Measurements from ENCODE around the gene ARID4A. TPM values are rescaled to one million over a fixed set of nuclear protein-coding genes. Genes with fewer than 3 reads are reported as not detected.
A peak's percentile ranks its signal among the peaks of the same experiment; 100 is the strongest.
"Not testable (repeated sequence)": the region's sequence is repeated elsewhere in the genome, so short reads cannot be mapped to it uniquely, and the experiment has no call there.

The ARID4A gene
- total RNA-seq, 8 experiments from 2014 or later: 7.2 to 23.6 (median 20.9) TPM

DNA sequence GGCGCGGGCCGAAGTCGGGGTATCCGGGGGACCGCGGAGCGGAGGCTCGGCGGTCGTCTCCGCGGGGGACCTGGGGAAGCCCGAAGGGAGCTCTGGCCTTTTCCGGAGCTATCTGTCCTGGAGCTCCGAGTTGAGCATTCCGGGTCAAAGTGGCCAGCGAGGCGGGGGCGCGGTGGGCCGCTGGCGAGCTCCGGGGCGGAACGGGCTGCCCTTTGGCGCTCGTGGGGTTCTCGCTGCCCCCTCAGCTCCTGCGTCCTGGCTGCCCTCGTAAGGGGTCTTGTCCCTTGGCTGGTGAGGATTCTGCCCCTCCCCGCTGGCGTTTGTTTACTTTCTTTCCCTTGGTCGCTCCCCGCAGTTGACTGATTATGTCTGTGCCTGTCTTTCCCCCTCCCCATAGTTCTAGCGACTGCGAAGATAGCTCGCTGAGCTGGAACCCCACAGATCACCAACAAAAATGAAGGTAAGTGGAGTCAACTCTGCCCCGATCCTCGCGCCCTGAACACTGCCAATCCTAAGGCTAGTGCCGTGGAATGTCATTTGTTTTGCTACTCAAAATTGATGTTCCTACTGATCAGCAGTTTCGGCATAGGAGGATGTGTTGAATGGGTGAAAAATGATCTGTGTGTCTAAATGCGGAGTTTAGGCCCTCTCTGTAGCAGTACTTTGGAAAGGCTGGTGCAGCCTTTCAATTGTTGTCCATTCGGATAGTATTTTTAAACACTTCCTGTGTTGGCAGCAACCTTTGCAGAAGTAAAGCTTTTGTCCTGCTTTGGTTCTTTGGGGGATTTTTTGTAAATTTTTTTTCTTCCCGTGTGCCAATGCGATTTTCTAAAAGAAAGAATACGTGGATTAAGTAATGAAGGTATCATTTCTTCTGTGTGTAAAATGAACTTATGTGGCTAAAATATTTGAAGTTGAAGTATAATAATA, 1.3 kb downstream of the ARID4A start:
- WGBS, 10 experiments: 3 to 43% (median 16%) methylated on average over 2 to 15 of the region's 48 CpGs
- Histone ChIP-seq H3K27ac (peak overlapping the region; percentile 1 to 78), H3K4me1 (replicated peaks in 1 of 2) (peaks cover 0 to 3% of the 10 kb centered on the region in 2 donors), H3K4me3 (peak overlapping the region; percentile 67 to 99 (median 72))
- no peak for ATAC-seq (replicated peaks in 6 of 8)
- in situ Hi-C loops (cut with MboI; ENCODE audit: low pct_unique_long_range_greater_than_20kb in 2 of 9, low sequenced_read_pairs in 9 of 9, unreplicated experiment in 9 of 9): no loop called here

DNA sequence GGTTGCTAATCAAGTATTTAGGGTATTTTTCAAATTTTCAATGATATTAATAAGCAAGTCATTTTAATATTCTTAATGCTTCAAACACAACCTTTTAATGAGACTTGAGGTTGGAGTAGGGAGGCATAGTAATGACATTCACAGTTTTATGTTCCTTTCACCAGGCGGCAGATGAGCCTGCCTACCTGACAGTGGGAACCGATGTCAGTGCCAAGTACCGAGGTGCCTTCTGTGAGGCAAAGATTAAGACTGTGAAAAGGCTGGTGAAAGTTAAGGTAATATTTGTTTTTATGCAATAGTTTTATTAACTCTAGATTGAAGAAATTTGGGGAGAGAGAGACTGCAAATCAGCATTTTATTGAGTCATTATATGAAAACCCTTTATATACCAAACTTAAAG, 3.1 kb downstream of the ARID4A start:
- in situ Hi-C loops (cut with MboI; ENCODE audit: low pct_unique_long_range_greater_than_20kb in 2 of 9, low sequenced_read_pairs in 9 of 9, unreplicated experiment in 9 of 9): no loop called here
- H3K27ac ChIP-seq: no peak overlapping the region
- WGBS, 10 experiments: 20 to 100% (median 93%) methylated on average over 1 to 3 of the region's 3 CpGs
- no peak overlapping the region for H3K4me3 ChIP-seq
- peaks cover 0 to 3% of the 10 kb centered on the region in 2 donors for H3K4me1 ChIP-seq (replicated peaks in 1 of 2)
- ATAC-seq (replicated peaks in 6 of 8): no peak

DNA sequence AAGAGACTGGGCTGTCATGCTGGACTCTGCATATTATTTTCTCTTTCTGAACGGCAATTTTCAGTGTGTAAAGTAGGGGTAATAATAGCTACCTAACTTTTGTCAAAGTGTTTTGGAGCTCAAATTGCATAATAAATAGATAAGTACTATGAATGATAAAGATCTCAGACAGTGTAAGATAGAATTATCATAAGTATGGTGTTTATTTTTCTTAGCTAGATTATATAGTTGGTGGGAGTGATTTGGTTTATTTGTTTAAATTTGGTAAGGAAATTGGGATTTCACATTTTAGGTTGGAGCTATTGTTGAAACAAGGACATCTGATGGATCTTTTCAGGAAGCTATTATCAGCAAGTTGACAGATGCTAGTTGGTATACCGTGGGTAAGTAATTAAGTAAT, 7.4 kb downstream of the ARID4A start:
- in situ Hi-C loops (cut with MboI; ENCODE audit: low pct_unique_long_range_greater_than_20kb in 2 of 9, low sequenced_read_pairs in 9 of 9, unreplicated experiment in 9 of 9): no loop called here
- 31 to 100% (median 93%) methylated on average over 1 to 2 of the region's 2 CpGs; no CpG with 5 or more reads in 1 of the 10 experiments for WGBS, 10 experiments
- H3K27ac ChIP-seq: no peak overlapping the region
- no peaks in the 10 kb centered on the region for H3K4me1 ChIP-seq (replicated peaks in 1 of 2)
- no peak for ATAC-seq (replicated peaks in 6 of 8)
- no peak overlapping the region for H3K4me3 ChIP-seq

DNA sequence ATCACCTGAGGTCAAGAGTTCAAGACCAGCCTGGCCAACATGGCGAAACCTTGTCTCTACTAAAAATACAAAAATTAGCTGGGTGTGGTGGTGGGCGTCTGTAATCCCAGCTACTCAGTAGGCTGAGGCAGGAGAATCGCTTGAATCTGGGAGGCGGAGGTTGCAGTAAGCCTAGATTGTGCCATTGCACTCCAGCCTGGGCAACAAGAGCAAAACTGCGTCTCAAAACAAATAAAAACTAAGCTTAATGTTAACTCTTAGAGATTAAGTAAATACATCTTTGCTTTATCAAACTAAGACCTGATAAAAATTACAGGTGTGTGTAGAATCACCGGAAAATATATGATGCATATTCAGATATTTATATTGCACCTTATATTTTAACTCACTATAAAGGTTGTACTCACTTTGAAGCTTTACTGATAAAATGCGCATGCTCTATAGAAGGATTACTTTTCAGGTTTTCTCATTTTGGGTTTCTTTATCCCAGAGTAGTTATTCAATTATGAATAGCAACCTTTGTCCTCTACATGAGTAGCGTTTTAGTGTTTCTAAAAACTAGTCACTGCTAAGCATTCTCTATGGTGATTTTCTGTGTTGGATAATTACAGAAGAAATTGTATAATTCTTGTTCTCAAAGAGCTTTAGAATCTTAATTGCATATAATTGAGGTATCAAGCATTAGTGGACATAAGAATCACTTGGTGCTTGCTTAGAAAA, 9.4 kb downstream of the ARID4A start:
- WGBS, 10 experiments: 86 to 100% (median 95%) methylated on average over 1 to 6 of the region's 8 CpGs
- Histone ChIP-seq H3K27ac (no peak overlapping the region), H3K4me3 (no peak overlapping the region), H3K4me1 (replicated peaks in 1 of 2) (no peaks in the 10 kb centered on the region)
- no peak for ATAC-seq (replicated peaks in 6 of 8)
- in situ Hi-C loops (cut with MboI; ENCODE audit: low pct_unique_long_range_greater_than_20kb in 2 of 9, low sequenced_read_pairs in 9 of 9, unreplicated experiment in 9 of 9): no loop called here

DNA sequence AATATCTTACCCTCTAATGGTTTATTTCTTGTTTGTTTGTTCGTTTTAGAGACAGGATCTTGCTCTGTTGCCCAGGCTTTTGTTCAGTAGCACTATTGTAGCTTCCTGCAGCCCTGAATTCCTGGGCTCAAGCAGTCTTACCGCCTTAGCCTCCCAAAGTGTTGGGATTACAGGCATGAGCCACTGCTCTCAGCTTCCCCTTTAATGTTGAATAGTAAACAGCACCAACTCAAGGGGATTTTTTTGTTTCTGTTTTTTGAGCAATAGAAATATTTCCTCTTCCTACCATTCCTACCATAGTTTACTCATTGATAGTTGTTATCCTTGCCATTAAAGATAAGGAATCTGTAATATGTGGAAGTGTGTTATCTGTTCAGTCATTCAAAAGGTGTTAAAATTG, 10.7 kb downstream of the ARID4A start:
- WGBS, 10 experiments: 67 to 100% (median 91%) methylated on average over 1 to 2 of the region's 2 CpGs
- in situ Hi-C loops (cut with MboI; ENCODE audit: low pct_unique_long_range_greater_than_20kb in 2 of 9, low sequenced_read_pairs in 9 of 9, unreplicated experiment in 9 of 9): no loop called here
- ATAC-seq (replicated peaks in 6 of 8): no peak
- Histone ChIP-seq H3K4me3 (no peak overlapping the region), H3K4me1 (replicated peaks in 1 of 2) (no peaks in the 10 kb centered on the region), H3K27ac (no peak overlapping the region)

DNA sequence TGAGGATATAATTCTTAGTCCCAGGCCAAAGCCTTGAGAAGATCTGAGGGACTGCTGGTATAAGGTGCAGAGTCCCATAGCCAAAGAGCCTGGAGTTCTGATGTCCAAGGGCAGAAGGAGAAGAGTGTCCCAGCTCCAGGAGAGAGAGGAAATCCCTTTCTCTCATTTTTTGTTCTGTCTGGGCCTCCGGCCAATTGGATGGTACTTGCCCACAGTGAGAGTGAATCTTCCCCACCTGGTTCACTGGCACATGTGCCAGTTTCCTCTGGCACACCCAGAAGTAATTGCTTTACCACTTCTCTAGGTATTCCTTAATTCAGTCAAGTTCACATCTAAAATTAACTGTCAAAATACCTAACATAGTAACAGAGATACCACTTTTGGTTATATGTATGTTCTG, 15.3 kb downstream of the ARID4A start:
- ATAC-seq (replicated peaks in 6 of 8): no peak
- H3K4me3 ChIP-seq: no peak overlapping the region
- WGBS, 10 experiments: 90 to 100% methylated on average over 1 of the region's 1 CpG; no CpG with 5 or more reads in 8 of the 10 experiments
- H3K27ac ChIP-seq: no peak overlapping the region
- no peaks in the 10 kb centered on the region for H3K4me1 ChIP-seq (replicated peaks in 1 of 2)
- in situ Hi-C loops (cut with MboI; ENCODE audit: low pct_unique_long_range_greater_than_20kb in 2 of 9, low sequenced_read_pairs in 9 of 9, unreplicated experiment in 9 of 9): no loop called here

DNA sequence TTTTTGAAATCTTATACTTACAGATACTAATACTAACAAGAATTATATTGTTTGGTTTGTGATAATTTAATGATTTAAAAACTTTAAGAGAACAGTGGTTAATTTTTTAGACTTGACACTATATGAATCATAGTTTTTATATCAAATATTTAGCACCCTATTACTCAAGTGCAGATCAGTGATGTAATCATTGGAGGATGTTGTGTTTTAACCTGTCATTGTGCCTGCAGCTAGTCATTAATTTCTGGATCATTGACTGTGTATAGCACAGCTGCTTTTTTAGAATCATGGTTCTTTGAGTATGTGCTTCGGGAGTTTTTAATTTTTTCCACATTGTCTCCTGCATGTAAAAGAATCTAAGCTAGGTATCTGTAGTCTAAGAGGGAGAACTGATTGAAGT, 17.3 kb downstream of the ARID4A start:
- no peak overlapping the region for H3K4me3 ChIP-seq
- in situ Hi-C loops (cut with MboI; ENCODE audit: low pct_unique_long_range_greater_than_20kb in 2 of 9, low sequenced_read_pairs in 9 of 9, unreplicated experiment in 9 of 9): no loop called here
- 33 to 100% (median 75%) methylated on average over 1 of the region's 1 CpG; no CpG with 5 or more reads in 3 of the 10 experiments for WGBS, 10 experiments
- H3K27ac ChIP-seq: no peak overlapping the region
- no peaks in the 10 kb centered on the region for H3K4me1 ChIP-seq (replicated peaks in 1 of 2)
- ATAC-seq (replicated peaks in 6 of 8): no peak

DNA sequence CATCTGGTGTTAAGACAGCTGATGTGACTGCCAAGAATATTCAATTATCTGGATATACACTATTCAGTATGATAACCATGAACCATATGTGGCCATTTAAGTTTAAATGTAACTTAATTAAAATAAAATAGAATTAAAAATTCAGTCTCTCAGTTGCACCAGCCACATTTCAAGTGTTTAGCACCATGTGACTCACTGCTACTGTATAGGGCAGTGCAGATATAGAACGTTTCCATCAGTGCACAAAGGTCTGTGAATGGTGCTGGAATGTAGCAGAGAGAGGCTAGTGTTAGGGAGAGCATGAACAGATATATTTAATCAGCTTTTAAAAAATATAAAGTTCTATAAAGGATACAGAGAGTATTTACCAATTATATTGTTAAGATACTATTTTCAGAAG, 28.7 kb downstream of the ARID4A start:
- in situ Hi-C loops (cut with MboI; ENCODE audit: low pct_unique_long_range_greater_than_20kb in 2 of 9, low sequenced_read_pairs in 9 of 9, unreplicated experiment in 9 of 9): no loop called here
- H3K4me1 ChIP-seq (replicated peaks in 1 of 2): peaks cover 0 to 5% of the 10 kb centered on the region in 2 donors
- WGBS, 10 experiments: 0 to 83% (median 60%) methylated on average over 1 of the region's 1 CpG; no CpG with 5 or more reads in 2 of the 10 experiments
- peak in 1 of 8 experiments; percentile 66 for ATAC-seq (replicated peaks in 6 of 8)
- no peak overlapping the region for H3K4me3 ChIP-seq
- no peak overlapping the region for H3K27ac ChIP-seq

DNA sequence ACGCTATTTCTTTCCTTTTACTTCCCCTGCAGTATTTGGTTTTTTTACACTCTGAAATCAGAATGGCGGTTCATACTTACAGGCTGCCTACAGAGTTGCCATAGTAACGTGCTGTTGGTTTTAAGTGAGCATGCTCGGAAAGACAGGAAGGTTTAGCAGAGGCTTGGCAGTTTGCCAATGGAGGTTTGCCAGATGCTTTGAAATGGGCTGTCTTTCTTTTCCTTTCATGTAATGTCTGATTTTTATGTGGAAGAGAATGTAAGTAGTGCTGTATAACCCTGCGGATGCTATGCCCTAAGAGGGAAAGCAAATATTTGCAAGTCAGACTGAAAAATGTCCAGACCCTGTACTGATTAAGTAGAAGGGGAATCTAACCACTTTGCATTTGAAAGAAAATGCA, 32.8 kb downstream of the ARID4A start:
- peak overlapping the region; percentile 22 to 38 (median 33) for H3K4me3 ChIP-seq
- peaks cover 0 to 10% of the 10 kb centered on the region in 2 donors for H3K4me1 ChIP-seq (replicated peaks in 1 of 2)
- in situ Hi-C loops (cut with MboI; ENCODE audit: low pct_unique_long_range_greater_than_20kb in 2 of 9, low sequenced_read_pairs in 9 of 9, unreplicated experiment in 9 of 9): no loop called here
- H3K27ac ChIP-seq: peak overlapping the region; percentile 32 to 38
- WGBS, 10 experiments: 0 to 43% (median 1%) methylated on average over 2 to 5 of the region's 5 CpGs; no CpG with 5 or more reads in 2 of the 10 experiments
- peak; percentile 91 to 99 (median 98) for ATAC-seq (replicated peaks in 6 of 8)

DNA sequence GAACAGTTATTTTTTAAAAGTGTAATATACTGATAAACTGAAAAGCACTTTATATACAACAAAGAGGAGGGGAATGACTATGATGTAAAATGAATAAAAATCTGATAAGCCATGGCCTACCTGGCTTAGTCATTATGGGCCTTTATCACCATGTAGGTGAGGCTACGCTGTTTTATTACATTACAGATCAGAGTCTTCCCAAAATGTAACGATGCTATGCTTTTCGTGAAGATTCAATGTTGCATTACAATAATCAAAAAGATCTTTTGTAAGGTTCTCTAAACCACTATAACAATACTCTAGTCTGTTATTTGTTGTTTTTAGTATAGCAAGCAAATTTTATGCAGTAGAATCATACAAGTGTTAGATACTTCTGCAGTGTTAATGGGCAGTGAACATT, 34.2 kb downstream of the ARID4A start:
- in situ Hi-C loops (cut with MboI; ENCODE audit: low pct_unique_long_range_greater_than_20kb in 2 of 9, low sequenced_read_pairs in 9 of 9, unreplicated experiment in 9 of 9): no loop called here
- no peak overlapping the region for H3K27ac ChIP-seq
- ATAC-seq (replicated peaks in 6 of 8): no peak
- H3K4me3 ChIP-seq: peak overlapping the region; percentile 22 to 38 (median 33)
- peaks cover 0 to 10% of the 10 kb centered on the region in 2 donors for H3K4me1 ChIP-seq (replicated peaks in 1 of 2)
- WGBS, 10 experiments: 88 to 100% (median 95%) methylated on average over 1 to 3 of the region's 3 CpGs; no CpG with 5 or more reads in 2 of the 10 experiments

DNA sequence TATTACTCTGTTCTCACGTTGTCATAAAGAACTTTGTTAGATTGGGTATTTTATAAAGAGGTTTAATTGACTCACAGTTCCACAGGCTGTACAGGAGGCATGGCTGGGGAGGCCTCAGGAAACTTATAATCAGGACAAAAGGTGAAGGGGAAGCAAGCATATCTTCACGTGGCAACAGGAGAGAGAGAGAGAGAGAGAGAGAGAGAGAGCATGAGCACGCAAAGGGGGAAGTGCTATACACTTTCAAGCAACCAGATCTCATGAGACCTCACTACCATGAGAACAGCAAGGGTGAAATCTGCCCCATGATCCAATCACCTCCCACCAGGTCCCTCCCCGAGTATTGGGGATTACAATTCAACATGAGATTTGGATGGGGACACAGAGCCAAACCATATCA, 41.3 kb downstream of the ARID4A start:
- H3K4me1 ChIP-seq (replicated peaks in 1 of 2); H3K27ac ChIP-seq; H3K4me3 ChIP-seq; ATAC-seq (replicated peaks in 6 of 8); in situ Hi-C loops (cut with MboI; ENCODE audit: low pct_unique_long_range_greater_than_20kb in 2 of 9, low sequenced_read_pairs in 9 of 9, unreplicated experiment in 9 of 9): not testable (repeated sequence)
- WGBS, 10 experiments: 68 to 100% (median 89%) methylated on average over 1 to 4 of the region's 4 CpGs; no CpG with 5 or more reads in 2 of the 10 experiments

DNA sequence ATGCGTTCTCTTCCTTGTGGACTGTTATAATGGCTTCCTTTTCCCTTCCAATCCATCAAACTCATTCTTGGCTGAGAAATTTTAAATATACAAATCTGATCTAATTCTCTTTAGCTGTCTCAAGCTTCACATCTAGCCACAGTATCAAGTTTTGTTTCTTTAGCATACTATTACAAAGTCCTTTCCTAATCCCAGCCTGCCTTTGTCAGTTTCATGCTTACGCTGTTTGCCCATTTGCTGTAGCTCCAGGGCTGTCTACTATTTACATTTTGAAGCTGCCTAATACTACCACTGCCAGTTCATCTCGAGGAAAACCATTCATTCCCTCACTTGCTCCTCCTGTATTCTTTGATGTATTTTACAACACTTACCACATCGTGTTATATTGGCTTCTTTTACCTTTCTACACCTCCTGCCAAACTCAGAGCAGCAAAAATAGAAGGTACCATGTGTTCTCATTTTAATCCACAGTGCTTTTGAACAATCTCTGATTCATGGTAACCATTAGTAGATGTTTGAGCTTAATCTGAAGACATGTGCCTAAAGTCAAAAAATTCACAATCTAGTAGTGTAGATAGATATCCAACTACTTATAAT, 42.9 kb downstream of the ARID4A start:
- ATAC-seq (replicated peaks in 6 of 8): peak in 3 of 8 experiments; percentile 11 to 64 (median 26)
- H3K4me3 ChIP-seq: no peak overlapping the region
- 26 to 100% (median 89%) methylated on average over 1 to 4 of the region's 4 CpGs; no CpG with 5 or more reads in 1 of the 10 experiments for WGBS, 10 experiments
- in situ Hi-C loops (cut with MboI; ENCODE audit: low pct_unique_long_range_greater_than_20kb in 2 of 9, low sequenced_read_pairs in 9 of 9, unreplicated experiment in 9 of 9): no loop called here
- no peaks in the 10 kb centered on the region for H3K4me1 ChIP-seq (replicated peaks in 1 of 2)
- H3K27ac ChIP-seq: no peak overlapping the region

DNA sequence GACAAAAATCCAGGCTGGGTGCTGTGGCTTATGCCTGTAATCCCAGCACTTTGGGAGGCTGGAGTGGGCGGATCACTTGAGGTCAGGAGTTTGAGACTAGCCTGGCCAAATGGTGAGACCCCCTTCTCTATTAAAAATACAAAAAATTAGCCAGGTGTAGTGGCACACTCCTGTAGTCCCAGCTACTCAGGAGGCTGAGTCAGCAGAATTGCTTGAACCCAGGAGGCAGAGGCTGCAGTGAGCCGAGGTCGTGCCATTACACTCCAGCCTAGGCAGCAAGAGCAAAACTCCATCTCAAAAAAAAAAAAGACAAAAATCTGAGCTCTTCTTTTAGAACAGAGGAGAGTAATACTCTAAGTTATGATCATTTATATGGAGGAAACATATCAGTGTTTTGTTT, 45.2 kb downstream of the ARID4A start:
- H3K4me1 ChIP-seq (replicated peaks in 1 of 2); in situ Hi-C loops (cut with MboI; ENCODE audit: low pct_unique_long_range_greater_than_20kb in 2 of 9, low sequenced_read_pairs in 9 of 9, unreplicated experiment in 9 of 9); H3K4me3 ChIP-seq; ATAC-seq (replicated peaks in 6 of 8); H3K27ac ChIP-seq: not testable (repeated sequence)
- 84 to 100% (median 92%) methylated on average over 1 to 3 of the region's 3 CpGs; no CpG with 5 or more reads in 5 of the 10 experiments for WGBS, 10 experiments

All from motor neuron (in vitro differentiated cells).